ENCODE measurements around the gene MPND. TPM values are rescaled to one million over a fixed set of nuclear protein-coding genes. Genes with fewer than 3 reads are reported as not detected.

Gene MPND
- total and polyA plus RNA-seq, 2 of the 13 experiments (the other 11 are each of a cell fraction or from before 2014, with no cell fraction given), result 10.8 to 15.8 TPM

DNA sequence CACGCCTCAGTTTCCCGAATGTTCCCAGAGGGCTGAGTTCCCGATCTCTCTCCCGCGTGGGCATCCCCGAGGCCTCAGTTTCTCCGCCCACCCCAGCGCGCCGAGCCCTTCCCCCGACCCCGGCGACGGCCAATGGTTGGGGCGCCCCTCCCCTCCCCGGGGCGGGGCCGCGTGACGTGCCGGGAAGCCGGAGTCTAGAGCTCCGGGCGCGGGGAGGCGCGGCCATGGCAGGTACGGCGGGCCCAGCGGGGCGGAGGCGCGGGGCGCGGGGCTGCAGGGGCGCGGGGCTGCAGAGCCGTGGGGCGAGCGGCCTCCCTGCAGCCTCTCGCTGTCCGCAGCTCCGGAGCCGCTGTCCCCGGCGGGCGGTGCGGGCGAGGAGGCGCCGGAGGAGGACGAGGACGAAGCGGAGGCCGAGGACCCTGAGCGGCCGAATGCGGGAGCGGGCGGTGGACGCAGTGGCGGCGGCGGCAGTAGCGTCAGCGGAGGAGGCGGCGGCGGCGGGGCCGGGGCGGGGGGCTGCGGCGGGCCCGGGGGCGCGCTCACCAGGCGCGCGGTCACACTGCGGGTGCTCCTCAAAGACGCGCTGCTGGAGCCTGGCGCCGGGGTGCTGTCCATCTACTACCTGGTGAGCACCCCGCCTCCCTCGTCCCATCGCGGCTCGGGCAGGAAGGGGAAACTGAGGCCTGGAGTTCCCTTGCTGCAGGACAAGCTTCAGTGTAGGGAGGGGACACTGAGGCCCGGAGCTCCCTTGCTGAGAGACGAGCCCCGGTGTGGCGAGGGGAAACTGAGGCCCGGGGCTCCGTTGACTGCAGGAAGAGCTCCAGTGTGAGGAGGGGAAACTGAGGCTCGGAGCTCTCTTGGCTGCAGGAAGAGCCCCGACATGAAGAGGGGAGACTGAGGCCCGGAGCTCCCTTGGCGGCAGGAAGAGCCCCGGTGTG, at the start of gene MPND (continued):
- TF ChIP-seq GATAD1 (CRISPR knock-in tag; IDR thresholded peaks at IDR 0.05) (peak; percentile 64), CC2D1A (CRISPR knock-in tag; IDR thresholded peaks at IDR 0.05) (no peak), ZNF747 (CRISPR knock-in tag; IDR thresholded peaks at IDR 0.05; ENCODE audit: borderline replicate concordance) (no peak), U2AF2 (IDR thresholded peaks at IDR 0.05; ENCODE audit: low read depth, low read length) (no peak), AGO1 (IDR thresholded peaks at IDR 0.05; ENCODE audit: low read depth, low read length, poor library complexity, severe bottlenecking) (no peak), ZNF337 (CRISPR knock-in tag; IDR thresholded peaks at IDR 0.05; ENCODE audit: borderline replicate concordance, low read depth) (no peak), ATF7 (IDR thresholded peaks at IDR 0.05) (no peak), ATF7 (CRISPR knock-in tag; IDR thresholded peaks at IDR 0.05) (no peak), KLF16 (CRISPR knock-in tag; IDR thresholded peaks at IDR 0.05) (no peak), ESRRA (CRISPR knock-in tag; IDR thresholded peaks at IDR 0.05; ENCODE audit: low read depth) (no peak), CCDC6 (CRISPR knock-in tag; IDR thresholded peaks at IDR 0.05) (no peak), PAF1 (CRISPR knock-in tag; IDR thresholded peaks at IDR 0.05) (no peak), ZNF761 (CRISPR knock-in tag; conservative IDR thresholded peaks at IDR 0.05) (no peak), TSC22D2 (CRISPR knock-in tag; IDR thresholded peaks at IDR 0.05; ENCODE audit: borderline replicate concordance) (no peak), BCL6 (CRISPR knock-in tag; IDR thresholded peaks at IDR 0.05) (no peak), GPN1 (CRISPR knock-in tag; IDR thresholded peaks at IDR 0.05; ENCODE audit: borderline replicate concordance) (no peak), PLRG1 (conservative IDR thresholded peaks at IDR 0.05) (no peak), HES4 (CRISPR knock-in tag; IDR thresholded peaks at IDR 0.05; ENCODE audit: borderline replicate concordance) (peak; percentile 57; the same call in 1 of the 2 replicates), PAX8 (CRISPR knock-in tag; IDR thresholded peaks at IDR 0.05; ENCODE audit: borderline replicate concordance) (no peak), ZNF547 (CRISPR knock-in tag; IDR thresholded peaks at IDR 0.05) (no peak), KDM3A (CRISPR knock-in tag; IDR thresholded peaks at IDR 0.05; ENCODE audit: low read depth) (no peak), NR2F2 (IDR thresholded peaks at IDR 0.05; ENCODE audit: borderline replicate concordance, low read depth) (0 out of 2 replicates have a peak, but pooled peaks have one; percentile 22)
- TF ChIP-seq, protein P1, sequence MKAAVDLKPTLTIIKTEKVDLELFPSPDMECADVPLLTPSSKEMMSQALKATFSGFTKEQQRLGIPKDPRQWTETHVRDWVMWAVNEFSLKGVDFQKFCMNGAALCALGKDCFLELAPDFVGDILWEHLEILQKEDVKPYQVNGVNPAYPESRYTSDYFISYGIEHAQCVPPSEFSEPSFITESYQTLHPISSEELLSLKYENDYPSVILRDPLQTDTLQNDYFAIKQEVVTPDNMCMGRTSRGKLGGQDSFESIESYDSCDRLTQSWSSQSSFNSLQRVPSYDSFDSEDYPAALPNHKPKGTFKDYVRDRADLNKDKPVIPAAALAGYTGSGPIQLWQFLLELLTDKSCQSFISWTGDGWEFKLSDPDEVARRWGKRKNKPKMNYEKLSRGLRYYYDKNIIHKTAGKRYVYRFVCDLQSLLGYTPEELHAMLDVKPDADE (CRISPR knock-in tag; IDR thresholded peaks at IDR 0.05), result no peak
- TF ChIP-seq, protein P2, sequence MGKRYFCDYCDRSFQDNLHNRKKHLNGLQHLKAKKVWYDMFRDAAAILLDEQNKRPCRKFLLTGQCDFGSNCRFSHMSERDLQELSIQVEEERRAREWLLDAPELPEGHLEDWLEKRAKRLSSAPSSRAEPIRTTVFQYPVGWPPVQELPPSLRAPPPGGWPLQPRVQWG (CRISPR knock-in tag; IDR thresholded peaks at IDR 0.05; ENCODE audit: borderline replicate concordance, low read depth), result no peak
- TF ChIP-seq, protein P3, sequence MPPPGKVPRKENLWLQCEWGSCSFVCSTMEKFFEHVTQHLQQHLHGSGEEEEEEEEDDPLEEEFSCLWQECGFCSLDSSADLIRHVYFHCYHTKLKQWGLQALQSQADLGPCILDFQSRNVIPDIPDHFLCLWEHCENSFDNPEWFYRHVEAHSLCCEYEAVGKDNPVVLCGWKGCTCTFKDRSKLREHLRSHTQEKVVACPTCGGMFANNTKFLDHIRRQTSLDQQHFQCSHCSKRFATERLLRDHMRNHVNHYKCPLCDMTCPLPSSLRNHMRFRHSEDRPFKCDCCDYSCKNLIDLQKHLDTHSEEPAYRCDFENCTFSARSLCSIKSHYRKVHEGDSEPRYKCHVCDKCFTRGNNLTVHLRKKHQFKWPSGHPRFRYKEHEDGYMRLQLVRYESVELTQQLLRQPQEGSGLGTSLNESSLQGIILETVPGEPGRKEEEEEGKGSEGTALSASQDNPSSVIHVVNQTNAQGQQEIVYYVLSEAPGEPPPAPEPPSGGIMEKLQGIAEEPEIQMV (CRISPR knock-in tag; IDR thresholded peaks at IDR 0.05; ENCODE audit: low read depth), result no peak; the same call in 1 of the 2 replicates
- TF ChIP-seq, protein P4, sequence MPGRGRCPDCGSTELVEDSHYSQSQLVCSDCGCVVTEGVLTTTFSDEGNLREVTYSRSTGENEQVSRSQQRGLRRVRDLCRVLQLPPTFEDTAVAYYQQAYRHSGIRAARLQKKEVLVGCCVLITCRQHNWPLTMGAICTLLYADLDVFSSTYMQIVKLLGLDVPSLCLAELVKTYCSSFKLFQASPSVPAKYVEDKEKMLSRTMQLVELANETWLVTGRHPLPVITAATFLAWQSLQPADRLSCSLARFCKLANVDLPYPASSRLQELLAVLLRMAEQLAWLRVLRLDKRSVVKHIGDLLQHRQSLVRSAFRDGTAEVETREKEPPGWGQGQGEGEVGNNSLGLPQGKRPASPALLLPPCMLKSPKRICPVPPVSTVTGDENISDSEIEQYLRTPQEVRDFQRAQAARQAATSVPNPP (CRISPR knock-in tag; IDR thresholded peaks at IDR 0.05), result no peak

Data from HepG2 (cell line).